Measurements from ENCODE around the gene AKAP13. TPM values are rescaled to one million over a fixed set of nuclear protein-coding genes. Genes with fewer than 3 reads are reported as not detected.
A peak's percentile ranks its signal among the peaks of the same experiment; 100 is the strongest.

AKAP13 gene
- total RNA-seq, 1 experiment from 2014 or later = 47.3 TPM

DNA sequence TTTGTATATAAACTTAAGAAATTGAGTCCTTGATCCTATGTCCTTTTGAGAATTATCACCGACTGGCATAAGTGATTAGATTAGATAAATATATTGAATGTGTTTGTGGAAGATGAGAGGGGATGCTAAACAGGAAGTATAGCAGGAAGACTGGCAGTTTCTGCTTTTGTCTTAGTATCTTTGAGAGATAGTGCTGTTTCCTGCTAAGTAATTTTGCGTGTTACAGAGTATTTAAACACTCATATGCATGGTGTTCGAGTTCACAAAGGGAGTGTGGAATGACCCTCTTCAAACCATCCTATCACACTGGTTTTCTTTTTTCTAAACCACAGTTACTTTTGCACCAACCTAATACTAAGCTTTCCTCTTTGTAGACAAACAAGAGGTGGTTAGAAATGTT is 308.3 kb downstream of the AKAP13 start:
- H2AK5ac ChIP-seq (ENCODE audit: insufficient read length, low read length) = no peak overlapping the region
- peak overlapping the region in 1 of 3 experiments; percentile 51; a peak in 1 of 7 replicates for H3K27ac Mint-ChIP-seq
- H2BK20ac ChIP-seq (ENCODE audit: low read depth, low read length, poor library complexity, severe bottlenecking) = no peak overlapping the region
- no peak for DNase-seq
- no peaks in the 10 kb centered on the region for H4K20me1 ChIP-seq (ENCODE audit: control insufficient read depth, insufficient read depth, insufficient read length)
- no peak overlapping the region for H3K4me3 Mint-ChIP-seq
- H3K4ac ChIP-seq (ENCODE audit: low read depth, low read length) = no peak overlapping the region
- no peaks in the 10 kb centered on the region for H3K79me2 ChIP-seq (ENCODE audit: insufficient read depth, low read length)
- H2AFZ ChIP-seq (ENCODE audit: low read length) = no peak overlapping the region
- no peak overlapping the region for H3K14ac ChIP-seq (ENCODE audit: insufficient read depth, low read length)
- H3T11ph ChIP-seq (ENCODE audit: low read length) = no peak overlapping the region
- H2BK120ac ChIP-seq (ENCODE audit: low read depth, low read length, poor library complexity, severe bottlenecking) = no peak overlapping the region
- H3K56ac ChIP-seq (ENCODE audit: insufficient read length, low read depth, low read length) = no peak overlapping the region
- no peak overlapping the region for H4K5ac ChIP-seq (ENCODE audit: insufficient read length, low read depth, low read length)
- peaks cover 13 to 17% of the 10 kb centered on the region in 2 experiments for H3K4me1 Mint-ChIP-seq
- H3K18ac ChIP-seq (ENCODE audit: insufficient read length, low read depth, low read length) = no peak overlapping the region
- no peak overlapping the region for H3K4me2 ChIP-seq (ENCODE audit: insufficient read depth, insufficient read length, low read length)
- peaks cover 0 to 26% (median 23%) of the 10 kb centered on the region in 3 experiments; a peak in 6 of 7 replicates for H3K36me3 Mint-ChIP-seq (ENCODE audit: insufficient read depth in 1 of 3, low read depth in 3 of 3)
- H2BK12ac ChIP-seq (ENCODE audit: insufficient read length, low read depth, low read length) = no peak overlapping the region
- no peaks in the 10 kb centered on the region for H3K27me3 ChIP-seq (ENCODE audit: insufficient read depth, low read length)
- no peak overlapping the region for H3K27ac ChIP-seq (ENCODE audit: insufficient read length, low read depth, low read length)
- H3K23me2 ChIP-seq (ENCODE audit: insufficient read length, low read depth, low read length, poor library complexity, severe bottlenecking) = no peaks in the 10 kb centered on the region
- no peak for TF ChIP-seq CTCF (conservative IDR thresholded peaks at IDR 0.05)
- H3K9ac ChIP-seq (ENCODE audit: extremely low read depth, insufficient read length, low read length) = no peak overlapping the region
- H3K27me3 Mint-ChIP-seq (ENCODE audit: low read depth) = no peaks in the 10 kb centered on the region
- no CpG with 5 or more reads among the region's 3 CpGs for WGBS (ENCODE audit: extremely low coverage, insufficient read length, low lambda C conversion rate)
- H3K9me3 ChIP-seq (ENCODE audit: control insufficient read depth, low read depth, low read length) = no peaks in the 10 kb centered on the region
- no peak overlapping the region for H4K8ac ChIP-seq (replicated peaks; ENCODE audit: insufficient read length, low read depth, low read length)
- no peak overlapping the region for H2BK5ac ChIP-seq (ENCODE audit: insufficient read length, low read length)
- H2BK15ac ChIP-seq (ENCODE audit: low read depth, low read length) = no peak overlapping the region
- no peaks in the 10 kb centered on the region for H3K4me1 ChIP-seq (ENCODE audit: insufficient read depth, low read length)
- H3K23ac ChIP-seq (ENCODE audit: insufficient read length, low read depth, low read length) = no peak overlapping the region
- no peaks in the 10 kb centered on the region for H3K9me3 Mint-ChIP-seq
- H4K91ac ChIP-seq (ENCODE audit: insufficient read length, low read depth, low read length) = no peak overlapping the region
- no peaks in the 10 kb centered on the region for H3K79me1 ChIP-seq (ENCODE audit: insufficient read depth, low read depth, low read length, poor library complexity, severe bottlenecking)
